Sigmoid colon (tissue), 4 donors: ENCODE measurements around the gene RASSF7.

Experiments used
- CTCF ChIP-seq, 4 experiments: fragments of 450-650 bp in 3 of 4; fragments of 200-600 bp in 1 of 4; IDR thresholded peaks; one replicate each; pipeline ENCODE4 v1.5.1; 2016 to 2019; ENCODE audit warnings: antibody characterized with exemption in 4 of 4, mild to moderate bottlenecking in 3 of 4, moderate library complexity in 2 of 4
- POLR2A ChIP-seq, 2 donors: fragments of 450-650 bp; IDR thresholded peaks; one replicate each; pipeline ENCODE4 v1.6.1; 2016; ENCODE audit warnings: antibody characterized with exemption in 2 of 2, mild to moderate bottlenecking in 2 of 2, moderate library complexity in 2 of 2
- POLR2AphosphoS5 ChIP-seq, 4 donors: sonication (generic); formaldehyde crosslinking; IDR thresholded peaks; one replicate each; pipeline ENCODE4 v1.6.1; 2017; ENCODE audit warnings: antibody characterized with exemption in 4 of 4

- TF ChIP-seq CTCF (IDR thresholded peaks at IDR 0.05) (no peak), POLR2A (IDR thresholded peaks at IDR 0.05) (peak in 1 of 2 donors; percentile 48), POLR2AphosphoS5 (IDR thresholded peaks at IDR 0.05) (peak in 1 of 4 donors; percentile 30)
Observed at GRCh38 chr11:560305-561147, at the start of gene RASSF7, which contains the start of gene LMNTD2.
